ENCODE measurements around the gene IL3.

Gene IL3

DNA sequence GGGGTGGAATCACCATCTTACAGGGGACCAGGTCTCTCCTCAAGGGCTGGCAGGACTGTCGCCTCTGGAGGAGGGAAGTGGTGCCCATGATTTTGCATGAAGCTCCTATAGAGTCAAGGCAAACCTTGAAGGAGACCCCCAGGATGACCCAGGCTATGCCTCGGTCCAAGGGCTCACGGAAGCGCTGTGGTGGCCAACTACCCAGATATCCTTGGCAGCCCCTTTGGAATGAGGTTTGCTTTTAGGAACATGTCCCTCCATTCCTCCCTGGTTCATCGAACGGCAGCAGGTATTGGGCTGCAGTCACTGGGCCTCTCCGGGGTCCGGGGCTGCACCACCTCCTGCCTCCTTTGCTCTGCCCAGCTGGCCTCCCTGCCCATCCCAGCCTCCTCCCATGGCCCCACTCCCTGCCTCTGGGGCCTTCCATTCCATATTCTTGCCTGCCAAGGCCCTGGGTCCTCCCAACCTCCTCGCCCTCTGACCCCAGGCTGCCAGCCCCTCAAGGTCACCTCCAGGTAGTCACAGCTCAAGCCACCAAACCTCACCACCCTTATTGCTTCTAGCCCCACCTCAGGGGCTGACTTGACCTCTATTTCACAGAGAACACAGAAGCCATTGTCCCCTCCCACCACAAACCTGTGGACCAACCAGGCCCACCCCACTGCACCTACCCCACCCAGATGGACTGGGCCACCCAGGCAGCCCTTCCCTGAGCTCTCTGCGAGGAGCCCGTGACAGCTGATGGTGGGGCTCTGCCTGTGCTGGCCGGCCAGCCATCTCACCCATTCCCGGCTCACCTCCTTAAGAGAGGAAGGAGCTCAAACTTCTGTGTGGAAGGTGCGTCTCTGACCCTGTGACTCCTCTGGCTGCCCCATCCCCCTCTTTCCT, 3.6 kb upstream of the IL3 start:
- DNase-seq (ENCODE audit: low read depth in 2 of 2), result no peak

DNA sequence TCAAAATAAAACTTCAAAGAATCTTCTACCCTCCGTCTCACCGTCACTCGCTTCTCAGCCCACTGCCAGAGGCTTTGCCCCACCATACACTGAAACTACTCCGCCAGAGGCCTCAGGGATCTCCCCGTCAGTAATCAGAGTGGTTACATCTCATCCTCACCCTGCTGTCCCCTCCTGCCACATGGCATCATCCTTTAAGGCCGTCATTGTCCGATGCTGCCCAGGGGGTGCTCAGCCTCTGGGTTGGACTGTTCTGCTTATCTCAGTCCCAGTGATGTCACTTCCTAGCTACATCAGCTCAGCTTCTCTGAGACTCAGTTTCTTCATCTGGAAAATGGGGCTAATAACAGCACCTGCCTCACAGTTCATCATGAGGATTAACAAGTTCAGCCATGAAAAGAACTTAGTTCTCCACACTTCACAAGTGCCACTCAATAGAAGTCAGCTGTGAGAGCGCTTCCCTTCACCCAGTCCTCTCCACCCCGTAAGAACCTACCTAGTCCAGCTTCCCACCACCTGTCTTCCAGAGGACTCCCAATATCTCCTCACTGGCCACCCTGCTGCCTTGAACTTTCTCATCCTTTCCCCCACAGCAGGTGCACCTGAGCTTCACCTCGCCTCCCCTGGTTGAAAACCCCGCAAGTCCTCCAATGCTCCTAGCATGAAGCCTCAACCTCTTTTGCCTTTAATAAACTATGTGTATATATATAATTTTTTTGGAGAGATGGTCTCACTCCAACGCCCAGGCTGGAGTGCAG, 2.8 kb upstream of the IL3 start:
- no peak for DNase-seq (ENCODE audit: low read depth in 2 of 2)

DNA sequence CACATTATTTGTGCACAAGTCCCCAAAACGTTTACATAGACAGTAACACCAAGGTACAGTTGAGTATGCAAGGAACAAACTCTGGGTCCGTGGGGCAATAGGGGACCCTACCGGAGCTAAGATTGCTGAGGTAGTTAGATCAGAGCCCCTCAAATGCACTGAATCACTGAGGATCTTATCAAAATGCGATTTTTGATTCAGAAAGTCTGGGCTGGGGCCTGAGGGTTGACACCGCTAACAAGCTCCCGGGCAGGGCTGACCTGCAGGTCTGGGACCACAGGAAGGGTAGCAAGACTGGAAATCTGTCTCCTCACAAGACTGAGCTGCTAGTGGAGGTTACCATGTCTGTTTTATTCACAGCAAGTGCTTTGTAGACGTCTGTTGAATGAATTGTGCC, 1.8 kb upstream of the IL3 start:
- no peak for DNase-seq (ENCODE audit: low read depth in 2 of 2)

DNA sequence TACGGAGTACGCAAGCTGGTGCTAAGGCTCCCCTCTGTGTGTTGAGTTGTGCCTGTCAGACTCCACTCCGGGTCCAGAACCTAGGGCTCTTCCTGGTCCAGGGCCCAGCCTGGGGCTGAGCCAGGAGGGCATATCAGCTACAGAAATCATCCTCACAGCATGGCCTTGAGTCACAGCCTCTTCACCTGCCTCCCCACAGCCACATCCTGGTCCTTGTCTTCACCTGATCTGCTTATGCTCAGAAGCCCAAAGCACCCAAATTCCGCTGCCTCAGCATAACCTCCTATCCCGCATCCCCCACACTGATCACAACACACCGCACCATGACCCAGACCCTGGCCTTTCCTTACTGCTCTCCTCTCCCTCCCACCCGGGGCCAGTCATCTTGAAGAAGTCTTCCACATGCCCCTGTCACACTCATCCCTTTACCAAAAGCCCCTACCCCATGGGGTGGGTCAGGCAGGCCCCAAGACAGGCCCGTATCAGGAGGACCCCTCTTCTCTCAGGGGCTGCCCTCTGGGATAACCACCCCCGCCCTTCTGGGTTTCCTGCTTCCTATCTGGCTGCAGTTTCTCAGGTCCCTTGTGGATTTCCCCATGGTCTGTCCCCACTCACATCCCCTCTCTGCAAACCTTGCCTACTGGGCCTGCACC, 1.3 kb upstream of the IL3 start:
- DNase-seq (ENCODE audit: low read depth in 2 of 2), result no peak

DNA sequence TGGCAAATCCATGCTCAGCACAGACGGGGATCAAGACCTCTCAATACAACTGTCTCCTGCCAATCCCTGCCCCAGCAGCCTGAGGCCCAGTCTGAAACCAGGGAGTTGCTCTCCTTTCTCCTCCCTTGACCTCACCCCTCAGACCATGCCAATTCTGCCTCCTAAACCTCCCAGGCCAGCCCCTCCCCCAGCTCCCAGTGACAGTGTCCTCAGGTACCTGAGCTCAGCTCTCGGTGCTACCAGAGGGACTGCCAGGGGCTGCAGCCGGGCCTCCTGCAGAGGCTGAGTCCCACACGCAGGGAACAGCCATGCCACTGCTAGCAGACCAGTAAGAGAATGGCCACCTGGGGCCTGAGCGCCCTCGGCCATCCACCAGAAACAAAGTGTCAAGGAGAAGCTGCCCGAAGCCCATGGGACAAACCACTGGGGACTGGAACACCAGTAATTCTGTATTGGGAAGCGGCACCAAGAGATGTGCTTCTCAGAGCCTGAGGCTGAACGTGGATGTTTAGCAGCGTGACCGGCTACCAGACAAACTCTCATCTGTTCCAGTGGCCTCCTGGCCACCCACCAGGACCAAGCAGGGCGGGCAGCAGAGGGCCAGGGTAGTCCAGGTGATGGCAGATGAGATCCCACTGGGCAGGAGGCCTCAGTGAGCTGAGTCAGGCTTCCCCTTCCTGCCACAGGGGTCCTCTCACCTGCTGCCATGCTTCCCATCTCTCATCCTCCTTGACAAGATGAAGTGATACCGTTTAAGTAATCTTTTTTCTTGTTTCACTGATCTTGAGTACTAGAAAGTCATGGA, 557 bp upstream of the IL3 start:
- no peak for DNase-seq (ENCODE audit: low read depth in 2 of 2)

DNA sequence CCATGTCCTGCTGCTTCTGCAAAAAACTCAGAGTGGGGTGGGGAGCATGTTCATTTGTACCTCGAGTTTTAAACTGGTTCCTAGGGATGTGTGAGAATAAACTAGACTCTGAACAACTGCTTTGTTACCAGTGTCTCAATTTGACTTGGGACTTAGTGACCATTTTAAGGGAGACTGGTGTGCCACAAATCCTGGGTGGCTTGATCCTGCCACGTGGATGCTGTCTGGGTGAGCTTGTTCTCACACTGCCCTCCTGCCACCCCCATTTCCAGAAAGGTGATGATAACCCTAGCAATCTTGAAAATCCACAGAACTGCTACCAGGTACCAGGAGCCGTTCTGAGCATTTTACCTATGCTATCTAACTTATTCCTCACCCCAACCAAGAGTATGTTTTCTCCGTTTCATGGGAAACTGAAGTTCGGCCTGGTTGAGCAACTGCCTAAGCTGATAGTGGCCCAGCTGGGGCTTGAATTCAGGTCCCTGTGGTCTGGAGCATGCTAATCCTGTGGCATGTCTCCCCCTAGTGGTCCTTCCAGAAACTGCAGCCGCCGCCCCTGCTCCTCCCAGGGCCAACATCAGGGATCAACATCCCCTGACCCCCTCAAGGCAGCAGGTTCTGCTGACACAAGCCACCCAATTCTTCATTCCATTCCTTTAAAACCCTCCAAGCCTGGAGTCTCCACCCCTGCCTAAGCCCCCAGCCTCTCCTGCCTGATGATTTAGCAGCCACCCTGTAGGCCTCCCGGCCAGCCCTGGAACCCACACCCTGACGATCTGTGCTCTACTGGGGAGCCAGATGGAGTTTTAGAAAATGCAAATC, 2.8 kb downstream of the IL3 start:
- DNase-seq (ENCODE audit: low read depth in 2 of 2), result peak; percentile 58 to 71

DNA sequence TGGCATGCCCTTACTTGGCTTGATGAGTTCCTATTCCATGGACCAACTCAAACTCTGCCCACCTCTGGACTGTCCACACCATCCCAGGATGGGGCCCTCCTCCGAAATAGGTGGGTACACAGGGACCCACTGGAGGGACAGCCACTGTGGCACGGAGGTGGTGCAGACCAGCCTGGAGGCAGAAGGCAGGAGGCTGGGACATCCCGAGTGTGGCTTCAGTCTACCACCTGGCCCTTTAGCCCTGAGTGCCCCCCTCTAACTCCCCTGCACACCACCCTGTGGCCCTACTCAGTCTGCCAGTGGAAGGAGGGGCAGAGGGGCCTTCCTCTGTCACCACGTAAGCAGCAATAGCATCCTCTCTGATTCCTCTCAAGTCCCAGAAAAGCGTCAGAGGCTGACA, 3.7 kb downstream of the IL3 start:
- DNase-seq (ENCODE audit: low read depth in 2 of 2), result no peak

DNA sequence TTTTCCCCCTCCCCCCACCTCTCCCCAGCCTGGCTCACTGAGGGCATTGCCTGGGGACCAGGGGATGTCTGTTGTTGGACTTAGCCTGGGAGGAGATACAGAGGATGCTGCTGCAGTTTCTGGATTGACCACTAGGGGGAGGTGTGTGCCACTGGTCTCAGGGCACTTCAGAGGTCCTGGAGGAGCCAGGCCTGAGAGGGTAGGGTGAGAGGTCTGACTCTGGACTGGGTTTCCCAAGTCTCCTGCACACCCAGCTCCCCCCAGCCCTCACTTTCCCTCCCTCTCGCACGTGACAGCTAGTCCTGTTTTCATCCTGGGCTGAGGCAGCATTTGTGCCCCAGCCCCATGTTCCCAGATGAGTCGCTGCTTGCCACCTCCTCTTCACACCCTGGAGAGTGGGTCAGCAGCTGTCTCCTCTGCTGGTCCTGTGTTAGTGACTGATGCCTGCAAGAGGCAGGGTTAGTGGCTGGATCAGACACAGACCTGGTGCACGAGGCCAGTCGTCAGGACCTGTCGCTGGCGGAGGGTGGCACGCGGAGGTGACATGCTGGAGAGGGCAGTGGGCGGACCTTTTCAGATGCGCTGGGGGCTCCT, 4.4 kb downstream of the IL3 start:
- peak; percentile 54 to 59 for DNase-seq (ENCODE audit: low read depth in 2 of 2)

DNA sequence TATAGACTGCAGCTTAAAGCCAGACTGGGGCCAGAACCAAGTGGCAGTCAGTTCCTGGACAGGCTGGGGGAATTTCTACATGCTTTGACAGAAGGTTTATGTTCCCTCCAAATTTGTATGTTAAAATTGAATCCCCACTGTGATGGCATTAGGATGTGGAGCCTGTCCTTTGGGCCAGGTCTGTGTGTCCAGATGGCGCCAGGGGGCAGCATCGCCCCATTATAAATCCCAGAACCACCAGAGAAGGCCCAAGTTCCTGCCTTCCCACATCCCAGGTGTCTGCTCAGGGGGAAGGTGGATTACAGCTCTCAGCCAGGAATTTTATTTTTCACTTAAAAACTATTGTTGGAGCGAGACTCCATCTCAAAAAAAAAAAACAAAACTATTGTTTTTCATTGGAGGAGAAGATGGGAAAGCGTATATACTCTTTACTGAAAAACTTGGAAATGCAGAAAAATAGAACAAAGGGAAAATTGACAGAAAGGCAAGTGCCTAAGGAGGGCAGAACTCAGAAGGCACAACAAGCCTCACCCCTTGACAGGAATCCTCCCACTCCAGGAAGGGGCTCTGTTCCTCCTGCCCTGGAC, 5.0 kb downstream of the IL3 start:
- no peak for DNase-seq (ENCODE audit: low read depth in 2 of 2)

DNA sequence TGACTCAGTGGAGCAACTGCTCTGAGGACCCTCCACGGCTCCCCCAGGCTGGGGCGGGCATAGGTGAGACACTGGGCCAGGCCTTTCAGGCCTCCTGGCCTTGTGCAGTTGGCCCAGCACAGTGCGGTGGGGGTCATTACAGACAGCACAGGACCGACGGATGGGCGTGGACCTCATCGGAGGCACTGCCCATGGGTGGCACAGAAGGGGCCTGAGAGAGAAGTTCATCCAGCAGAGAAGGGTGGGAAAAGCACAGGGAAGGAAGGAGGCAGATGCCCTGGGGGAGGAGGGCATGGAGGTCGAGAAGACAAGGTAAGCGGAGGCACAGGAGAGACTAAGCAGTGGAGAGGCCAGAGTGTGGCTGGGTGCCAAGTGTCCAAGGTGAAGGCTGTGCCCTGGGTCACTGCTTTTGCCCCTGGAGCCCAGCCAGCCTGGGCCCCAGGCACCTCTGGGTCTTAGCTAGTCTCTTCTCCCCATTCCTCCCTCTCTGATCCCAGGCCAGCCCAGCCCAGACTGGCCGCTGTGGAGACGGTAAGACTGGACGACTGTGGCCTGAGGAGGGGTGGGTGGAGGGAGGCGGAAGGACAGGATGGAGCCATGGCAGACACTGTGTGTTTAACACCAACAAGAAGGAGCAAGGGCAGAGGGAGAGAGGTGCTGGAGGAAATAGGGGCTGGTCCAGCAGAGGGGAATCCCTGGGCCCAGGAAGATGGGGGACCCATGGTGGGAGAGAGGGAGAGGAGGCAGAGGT, 5.7 kb downstream of the IL3 start:
- DNase-seq (ENCODE audit: low read depth in 2 of 2), result no peak

DNA sequence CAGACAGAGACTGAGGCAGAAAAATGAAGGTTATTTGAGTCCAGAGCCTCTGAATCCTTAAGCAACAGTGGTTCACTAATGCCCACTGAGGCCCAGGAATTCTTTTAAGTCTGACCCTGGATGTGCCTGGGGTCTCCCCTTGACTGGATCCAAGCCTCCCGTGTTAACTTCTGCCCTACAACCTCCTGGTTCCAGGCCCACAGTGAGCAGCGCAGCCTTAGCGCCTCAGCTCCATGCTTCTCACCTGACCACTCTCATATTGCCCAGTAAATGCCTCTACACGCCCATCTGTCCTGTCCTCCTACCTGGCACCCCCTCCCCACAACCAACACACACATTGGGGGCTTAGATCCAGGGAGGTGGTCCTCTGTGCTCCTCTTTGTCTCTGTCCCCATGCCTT, 6.4 kb downstream of the IL3 start:
- DNase-seq (ENCODE audit: low read depth in 2 of 2), result no peak

DNA sequence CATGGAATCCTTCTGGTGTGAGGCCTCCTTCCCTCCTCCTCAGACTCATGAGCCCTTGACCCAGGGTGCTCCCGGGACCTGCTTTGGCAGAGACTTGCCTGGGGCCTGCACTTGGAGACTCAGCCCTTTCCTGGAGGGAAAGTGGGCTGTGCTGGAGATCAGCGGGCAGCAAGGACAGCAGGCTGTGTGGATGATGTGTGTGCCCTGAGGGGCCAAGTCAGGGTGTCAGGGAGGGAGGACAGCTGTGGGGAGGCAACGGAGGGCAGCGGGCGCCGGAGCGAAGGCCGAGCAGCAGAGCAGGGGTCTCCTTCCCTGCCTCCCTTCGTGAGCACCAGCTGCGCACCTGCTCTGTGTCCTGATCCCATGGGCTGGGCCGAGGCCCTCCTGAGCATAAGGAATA, 7.0 kb downstream of the IL3 start:
- DNase-seq (ENCODE audit: low read depth in 2 of 2), result no peak

DNA sequence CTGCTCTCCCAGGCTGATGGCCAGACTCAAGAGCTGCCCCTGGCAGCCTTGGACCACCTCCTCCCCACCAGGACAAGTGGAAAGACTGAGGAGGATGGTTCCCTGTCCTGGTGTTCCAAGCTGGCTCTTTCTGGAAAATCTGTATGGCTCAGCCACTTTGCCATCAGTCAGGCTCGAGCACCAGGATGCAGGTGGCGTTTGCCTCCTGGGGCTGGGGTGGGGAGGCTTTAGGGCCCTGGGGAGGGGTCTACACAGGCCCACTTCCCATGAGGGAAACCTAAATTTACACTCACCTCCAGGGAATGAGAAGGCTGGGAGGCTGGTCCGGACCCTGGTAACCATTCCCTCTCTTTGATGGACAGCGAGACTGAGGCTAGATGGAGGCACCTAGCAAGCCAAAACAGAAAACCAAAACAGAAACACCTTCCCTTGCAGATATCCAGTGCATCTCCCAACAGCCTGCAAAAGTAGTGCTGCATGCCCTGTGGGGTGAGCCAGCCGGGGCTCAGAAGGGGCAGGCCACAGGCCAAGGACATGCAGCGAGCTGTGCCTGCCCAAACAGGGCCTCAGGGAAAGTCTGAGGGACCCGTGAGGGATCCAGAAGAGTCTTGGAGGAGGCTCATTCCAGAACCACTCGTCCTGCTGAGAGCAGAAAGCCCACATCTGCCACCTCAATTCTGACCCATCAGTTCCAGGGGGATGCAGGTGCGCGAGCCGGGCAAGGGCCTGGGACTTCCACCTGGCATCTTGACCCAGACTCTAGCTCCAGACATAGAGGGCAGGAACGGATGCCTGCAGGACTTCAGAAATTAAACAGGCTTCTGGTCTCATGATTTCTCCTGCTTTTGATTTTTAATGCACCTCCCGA, 7.7 kb downstream of the IL3 start:
- DNase-seq (ENCODE audit: low read depth in 2 of 2), result no peak

DNA sequence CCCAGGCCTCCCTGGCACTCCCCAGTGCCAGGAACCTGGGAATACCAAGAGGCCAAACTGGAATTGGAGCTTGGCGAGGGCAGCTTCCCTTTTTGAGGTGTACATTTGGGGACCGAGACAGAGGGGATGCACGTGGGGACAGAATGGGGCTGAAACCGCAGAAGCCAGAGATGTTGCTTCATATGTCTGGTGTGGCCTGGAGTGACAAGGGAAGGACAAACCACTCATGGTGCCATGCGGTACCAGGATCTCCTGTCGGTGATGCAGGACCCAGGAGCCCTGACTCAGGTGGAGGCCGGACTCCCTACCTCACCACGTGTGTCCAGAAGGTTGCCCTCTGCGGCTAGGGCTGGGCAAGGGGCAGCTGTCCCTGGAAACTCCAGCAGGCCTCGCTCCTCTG, 9.1 kb downstream of the IL3 start:
- no peak for DNase-seq (ENCODE audit: low read depth in 2 of 2)

DNA sequence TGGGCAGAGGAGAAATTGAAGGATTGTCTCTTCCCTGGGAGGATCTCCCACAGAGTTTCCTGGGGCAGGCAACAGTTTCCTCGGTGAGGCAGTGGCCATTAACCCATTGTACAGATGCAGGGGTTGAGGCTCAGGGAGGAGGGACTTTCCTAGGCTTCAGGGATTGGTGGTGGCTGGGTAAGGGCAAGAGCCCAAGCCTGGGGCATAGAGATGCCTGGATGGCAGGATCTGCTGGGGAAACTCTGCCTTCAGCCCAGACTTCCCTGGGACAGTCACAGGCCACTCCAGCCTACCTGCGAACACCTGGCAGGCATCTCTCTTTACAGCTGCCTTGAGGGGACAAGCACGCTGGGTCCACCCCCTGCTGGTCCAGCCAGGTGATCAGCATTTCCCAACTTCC, 9.5 kb downstream of the IL3 start:
- no peak for DNase-seq (ENCODE audit: low read depth in 2 of 2)

DNA sequence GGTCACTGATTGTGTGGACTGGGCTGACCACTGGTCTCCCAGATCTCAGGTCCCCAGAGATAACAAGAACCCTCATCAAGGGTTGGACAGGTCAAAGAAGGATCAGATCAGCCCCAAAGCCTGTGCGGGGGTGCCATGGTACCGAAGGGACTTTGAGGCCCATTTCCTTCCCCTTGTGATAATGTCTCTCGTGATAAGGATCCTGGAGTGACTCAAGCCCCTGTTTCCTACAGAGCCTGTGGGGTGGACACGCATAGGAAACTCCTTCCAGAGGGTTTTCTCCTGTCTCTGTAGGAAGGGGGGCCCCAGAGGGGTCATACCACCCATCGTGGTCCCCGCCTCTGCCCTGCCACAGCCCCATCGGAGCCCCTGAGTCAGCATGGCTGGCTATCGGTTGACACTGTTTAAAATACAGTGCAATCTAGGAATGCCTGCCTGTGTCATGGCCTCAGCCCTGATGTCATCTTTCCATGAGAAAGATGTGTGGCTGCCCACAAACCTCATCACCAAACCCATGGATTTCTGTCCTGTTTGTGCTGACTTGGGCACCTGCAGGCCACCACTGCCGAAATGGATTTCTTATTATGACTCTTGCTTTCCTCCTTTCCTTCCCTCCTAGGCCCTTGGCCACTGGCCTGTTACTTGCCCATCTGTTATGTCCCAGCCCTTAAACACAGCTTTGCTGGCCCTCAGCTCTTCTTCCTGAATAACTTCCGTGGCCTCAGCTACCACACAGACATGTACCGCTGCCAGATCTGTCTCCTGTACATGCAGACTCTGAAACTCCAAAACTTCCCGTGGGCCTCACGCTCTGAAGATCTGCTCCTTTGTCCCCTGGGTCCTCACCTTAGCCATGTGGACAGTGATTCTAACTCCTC, 10.2 kb downstream of the IL3 start:
- peak; percentile 40 to 51 for DNase-seq (ENCODE audit: low read depth in 2 of 2)

DNA sequence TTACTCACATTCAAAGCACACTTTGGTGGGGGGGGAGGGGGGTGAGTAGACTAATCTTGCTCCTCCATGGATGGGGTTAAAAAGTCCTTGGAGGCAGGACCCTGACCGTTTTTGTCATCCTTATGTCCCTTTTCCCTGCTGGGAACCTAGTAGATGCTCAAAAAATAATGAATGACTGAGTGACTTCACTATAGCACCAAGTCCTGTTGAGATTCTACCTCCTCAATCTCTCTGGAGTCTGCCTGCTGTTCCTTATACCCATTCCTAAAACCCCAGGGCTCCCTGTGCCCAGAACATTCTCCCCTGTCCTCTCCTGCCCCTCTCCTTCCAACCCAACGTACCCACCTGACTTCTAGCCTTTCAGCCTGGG, 10.9 kb downstream of the IL3 start:
- DNase-seq (ENCODE audit: low read depth in 2 of 2), result no peak

DNA sequence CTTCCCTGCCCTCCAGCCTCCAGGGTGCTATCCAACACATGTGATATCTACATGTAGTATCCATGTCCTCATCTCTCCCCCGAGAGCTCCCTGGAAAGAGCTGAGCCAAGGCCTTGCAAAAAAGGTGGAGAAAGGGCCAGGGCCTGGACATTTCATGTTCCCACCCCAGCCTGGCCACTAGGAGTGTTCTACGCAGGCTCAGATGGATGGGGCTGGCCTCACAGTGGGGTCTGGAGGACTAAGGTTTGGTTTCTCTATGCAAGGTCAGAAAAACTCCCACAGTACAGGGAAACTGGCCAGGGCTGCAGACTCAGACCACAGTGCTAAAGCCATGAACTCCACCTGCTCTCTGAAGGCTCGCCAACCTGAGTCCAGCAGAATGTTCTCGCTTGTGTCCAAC, 11.6 kb downstream of the IL3 start:
- no peak for DNase-seq (ENCODE audit: low read depth in 2 of 2)
